Measurements from ENCODE around the gene SPATA3.

The SPATA3 gene

GRCh38 chr2:230986520-230987136 is 9.3 kb upstream of the SPATA3 start:
- Histone ChIP-seq H3K4me1 (ENCODE audit: insufficient read depth, low read length) (no peaks in the 10 kb centered on the region), H3K4me3 (ENCODE audit: low read length) (peak overlapping the region; percentile 64), H3K9ac (ENCODE audit: low read depth, low read length) (peak overlapping the region; percentile 14; the same call in 1 of the 2 replicates), H3K9me3 (ENCODE audit: insufficient read depth, low read depth, low read length) (no peaks in the 10 kb centered on the region), H3K27me3 (ENCODE audit: insufficient read depth, low read length) (peaks cover 6% of the 10 kb centered on the region), H3K36me3 (ENCODE audit: insufficient read depth, low read depth, low read length) (no peaks in the 10 kb centered on the region), H3K27ac (ENCODE audit: low read length) (no peak overlapping the region)

DNA sequence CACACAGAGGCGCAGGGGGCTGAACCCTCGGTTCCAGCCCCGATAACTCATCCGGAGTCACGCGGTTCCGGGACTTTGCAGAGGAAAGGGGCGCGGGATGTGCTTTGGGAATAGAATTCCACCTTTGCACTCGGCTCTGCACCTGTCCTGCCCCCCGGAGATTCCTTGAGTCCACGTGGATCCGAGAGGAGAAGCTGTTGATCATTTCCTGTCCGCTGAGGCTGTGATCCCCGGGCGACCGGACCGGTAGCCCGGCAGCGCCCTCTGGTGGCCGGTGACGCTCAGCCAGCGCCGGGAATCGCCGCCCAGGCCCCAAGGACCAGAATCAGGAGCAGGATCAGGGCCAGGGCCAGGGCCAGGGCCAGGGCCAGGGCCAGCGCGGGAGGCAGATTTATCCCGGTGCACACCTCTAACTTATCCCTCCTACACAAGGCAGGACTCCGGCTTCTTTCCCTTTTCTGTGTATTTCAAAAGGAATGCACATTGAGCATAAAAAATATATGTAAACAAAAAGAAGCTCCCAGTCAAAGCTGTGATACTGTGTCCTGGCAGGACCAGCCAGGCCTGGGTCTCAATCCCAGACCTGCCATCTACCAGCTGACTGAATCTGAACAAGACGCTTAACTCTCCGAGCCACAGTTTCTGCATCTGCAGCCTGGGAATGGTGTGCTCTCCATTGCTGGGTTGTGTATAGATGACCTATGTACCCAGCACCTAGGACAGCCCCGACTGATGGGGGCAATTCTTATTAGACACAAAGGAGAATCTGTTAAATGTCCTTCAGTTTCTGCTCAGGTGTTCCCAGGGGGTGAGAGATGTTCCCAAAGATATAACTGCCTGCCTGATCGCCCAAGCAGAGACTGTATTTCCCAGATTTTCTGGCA is 8.5 kb upstream of the SPATA3 start:
- peaks cover 6% of the 10 kb centered on the region for H3K27me3 ChIP-seq (ENCODE audit: insufficient read depth, low read length)
- H3K27ac ChIP-seq (ENCODE audit: low read length), result no peak overlapping the region
- H3K4me1 ChIP-seq (ENCODE audit: insufficient read depth, low read length), result no peaks in the 10 kb centered on the region
- no peaks in the 10 kb centered on the region for H3K36me3 ChIP-seq (ENCODE audit: insufficient read depth, low read depth, low read length)
- H3K4me3 ChIP-seq (ENCODE audit: low read length), result peak overlapping the region; percentile 64
- H3K9me3 ChIP-seq (ENCODE audit: insufficient read depth, low read depth, low read length), result no peaks in the 10 kb centered on the region
- H3K9ac ChIP-seq (ENCODE audit: low read depth, low read length), result peak overlapping the region; percentile 14; the same call in 1 of the 2 replicates

DNA sequence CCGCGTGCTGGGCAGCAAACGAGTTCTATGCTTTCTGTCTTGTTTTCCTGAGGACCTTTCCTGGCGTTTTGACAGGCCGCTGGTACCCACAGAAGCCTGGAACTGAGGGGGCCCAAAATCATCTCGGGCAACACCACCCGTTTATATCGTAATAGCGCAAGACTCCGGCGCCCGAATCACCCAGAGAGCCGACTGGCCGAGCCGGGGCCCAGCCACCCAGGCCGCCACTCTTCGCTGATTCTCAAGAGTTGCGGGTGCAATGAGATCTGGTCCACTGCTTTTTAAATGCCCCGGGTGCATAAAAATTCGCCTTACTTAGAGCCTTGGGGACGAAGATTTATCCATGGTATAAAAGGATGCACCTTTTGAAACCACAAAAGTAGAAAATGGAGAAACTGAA is 6.2 kb upstream of the SPATA3 start:
- H3K4me3 ChIP-seq (ENCODE audit: low read length), result no peak overlapping the region
- no peaks in the 10 kb centered on the region for H3K4me1 ChIP-seq (ENCODE audit: insufficient read depth, low read length)

GRCh38 chr2:230990131-230990898 is 5.6 kb upstream of the SPATA3 start:
- Histone ChIP-seq H3K9me3 (ENCODE audit: insufficient read depth, low read depth, low read length) (no peaks in the 10 kb centered on the region), H3K36me3 (ENCODE audit: insufficient read depth, low read depth, low read length) (no peaks in the 10 kb centered on the region), H3K4me3 (ENCODE audit: low read length) (no peak overlapping the region), H3K4me1 (ENCODE audit: insufficient read depth, low read length) (no peaks in the 10 kb centered on the region), H3K9ac (ENCODE audit: low read depth, low read length) (no peak overlapping the region), H3K27ac (ENCODE audit: low read length) (no peak overlapping the region), H3K27me3 (ENCODE audit: insufficient read depth, low read length) (peaks cover 6% of the 10 kb centered on the region)

More for the DNA sequence above, 6.2 kb upstream of the SPATA3 start:
- no peak overlapping the region for H3K9ac ChIP-seq (ENCODE audit: low read depth, low read length)
- H3K27me3 ChIP-seq (ENCODE audit: insufficient read depth, low read length), result peaks cover 6% of the 10 kb centered on the region
- no peaks in the 10 kb centered on the region for H3K9me3 ChIP-seq (ENCODE audit: insufficient read depth, low read depth, low read length)
- no peaks in the 10 kb centered on the region for H3K36me3 ChIP-seq (ENCODE audit: insufficient read depth, low read depth, low read length)
- H3K27ac ChIP-seq (ENCODE audit: low read length), result no peak overlapping the region

GRCh38 chr2:230990899-230991150 is 5.1 kb upstream of the SPATA3 start:
- no peaks in the 10 kb centered on the region for H3K36me3 ChIP-seq (ENCODE audit: insufficient read depth, low read depth, low read length)
- H3K4me3 ChIP-seq (ENCODE audit: low read length), result no peak overlapping the region
- H3K27me3 ChIP-seq (ENCODE audit: insufficient read depth, low read length), result peaks cover 6% of the 10 kb centered on the region
- H3K9me3 ChIP-seq (ENCODE audit: insufficient read depth, low read depth, low read length), result no peaks in the 10 kb centered on the region
- H3K27ac ChIP-seq (ENCODE audit: low read length), result no peak overlapping the region
- H3K4me1 ChIP-seq (ENCODE audit: insufficient read depth, low read length), result no peaks in the 10 kb centered on the region
- H3K9ac ChIP-seq (ENCODE audit: low read depth, low read length), result no peak overlapping the region

GRCh38 chr2:230991598-230991997 is 4.3 kb upstream of the SPATA3 start:
- H3K4me1 ChIP-seq (ENCODE audit: insufficient read depth, low read length), result no peaks in the 10 kb centered on the region
- H3K27ac ChIP-seq (ENCODE audit: low read length), result no peak overlapping the region
- H3K36me3 ChIP-seq (ENCODE audit: insufficient read depth, low read depth, low read length), result no peaks in the 10 kb centered on the region
- no peak overlapping the region for H3K9ac ChIP-seq (ENCODE audit: low read depth, low read length)
- no peak overlapping the region for H3K4me3 ChIP-seq (ENCODE audit: low read length)
- no peaks in the 10 kb centered on the region for H3K9me3 ChIP-seq (ENCODE audit: insufficient read depth, low read depth, low read length)
- H3K27me3 ChIP-seq (ENCODE audit: insufficient read depth, low read length), result peaks cover 5% of the 10 kb centered on the region

DNA sequence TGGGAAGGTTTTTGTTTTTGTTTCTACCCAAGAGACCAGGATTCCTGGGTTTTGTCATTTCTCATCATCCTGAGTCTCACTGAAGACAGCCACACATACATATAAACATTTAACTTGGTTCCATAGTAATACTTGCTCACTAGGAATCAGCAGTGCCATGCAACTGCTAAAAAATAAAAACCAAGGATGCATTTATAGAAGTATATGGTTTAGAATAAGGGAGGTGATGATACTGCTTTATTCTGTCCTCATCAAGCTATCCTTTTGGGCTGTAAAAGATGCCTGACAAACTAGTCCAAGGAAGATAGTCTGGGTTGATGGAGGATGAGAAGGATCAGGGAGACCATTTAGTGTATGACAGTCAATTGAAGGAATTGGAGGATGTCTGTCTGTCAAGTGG is 740 bp downstream of the SPATA3 start:
- H3K9me3 ChIP-seq (ENCODE audit: insufficient read depth, low read depth, low read length), result no peaks in the 10 kb centered on the region
- H3K27ac ChIP-seq (ENCODE audit: low read length), result no peak overlapping the region
- H3K36me3 ChIP-seq (ENCODE audit: insufficient read depth, low read depth, low read length), result no peaks in the 10 kb centered on the region
- no peak overlapping the region for H3K4me3 ChIP-seq (ENCODE audit: low read length)
- peaks cover 22% of the 10 kb centered on the region for H3K27me3 ChIP-seq (ENCODE audit: insufficient read depth, low read length)
- no peaks in the 10 kb centered on the region for H3K4me1 ChIP-seq (ENCODE audit: insufficient read depth, low read length)
- no peak overlapping the region for H3K9ac ChIP-seq (ENCODE audit: low read depth, low read length)

DNA sequence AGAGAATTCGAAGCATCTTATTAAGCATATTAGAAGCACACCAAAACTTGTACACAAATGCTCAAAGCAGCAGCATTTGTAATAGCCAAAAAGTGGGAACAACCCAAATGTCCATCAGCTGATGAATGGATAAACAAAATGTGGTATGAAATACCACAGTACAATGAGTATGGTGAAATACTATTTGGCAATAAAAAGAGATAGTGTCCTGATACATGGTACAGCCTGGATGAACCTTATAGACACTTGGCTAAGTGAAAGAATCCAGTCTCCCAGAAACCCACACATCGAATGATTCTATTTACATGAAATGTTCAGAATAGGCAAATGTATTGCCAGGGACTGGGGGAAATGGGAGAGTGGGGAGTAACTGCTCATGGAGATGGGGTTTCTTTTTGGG is 3.0 kb downstream of the SPATA3 start:
- H3K27ac ChIP-seq (ENCODE audit: low read length), result no peak overlapping the region
- H3K27me3 ChIP-seq (ENCODE audit: insufficient read depth, low read length), result peaks cover 27% of the 10 kb centered on the region
- no peaks in the 10 kb centered on the region for H3K36me3 ChIP-seq (ENCODE audit: insufficient read depth, low read depth, low read length)
- no peak overlapping the region for H3K4me3 ChIP-seq (ENCODE audit: low read length)
- H3K9me3 ChIP-seq (ENCODE audit: insufficient read depth, low read depth, low read length), result no peaks in the 10 kb centered on the region
- H3K4me1 ChIP-seq (ENCODE audit: insufficient read depth, low read length), result no peaks in the 10 kb centered on the region
- H3K9ac ChIP-seq (ENCODE audit: low read depth, low read length), result no peak overlapping the region

GRCh38 chr2:230999477-230999876 is 3.6 kb downstream of the SPATA3 start:
- Histone ChIP-seq H3K27ac (ENCODE audit: low read length) (no peak overlapping the region), H3K9ac (ENCODE audit: low read depth, low read length) (no peak overlapping the region), H3K4me1 (ENCODE audit: insufficient read depth, low read length) (no peaks in the 10 kb centered on the region), H3K36me3 (ENCODE audit: insufficient read depth, low read depth, low read length) (no peaks in the 10 kb centered on the region), H3K9me3 (ENCODE audit: insufficient read depth, low read depth, low read length) (no peaks in the 10 kb centered on the region), H3K27me3 (ENCODE audit: insufficient read depth, low read length) (peaks cover 27% of the 10 kb centered on the region), H3K4me3 (ENCODE audit: low read length) (no peak overlapping the region)

DNA sequence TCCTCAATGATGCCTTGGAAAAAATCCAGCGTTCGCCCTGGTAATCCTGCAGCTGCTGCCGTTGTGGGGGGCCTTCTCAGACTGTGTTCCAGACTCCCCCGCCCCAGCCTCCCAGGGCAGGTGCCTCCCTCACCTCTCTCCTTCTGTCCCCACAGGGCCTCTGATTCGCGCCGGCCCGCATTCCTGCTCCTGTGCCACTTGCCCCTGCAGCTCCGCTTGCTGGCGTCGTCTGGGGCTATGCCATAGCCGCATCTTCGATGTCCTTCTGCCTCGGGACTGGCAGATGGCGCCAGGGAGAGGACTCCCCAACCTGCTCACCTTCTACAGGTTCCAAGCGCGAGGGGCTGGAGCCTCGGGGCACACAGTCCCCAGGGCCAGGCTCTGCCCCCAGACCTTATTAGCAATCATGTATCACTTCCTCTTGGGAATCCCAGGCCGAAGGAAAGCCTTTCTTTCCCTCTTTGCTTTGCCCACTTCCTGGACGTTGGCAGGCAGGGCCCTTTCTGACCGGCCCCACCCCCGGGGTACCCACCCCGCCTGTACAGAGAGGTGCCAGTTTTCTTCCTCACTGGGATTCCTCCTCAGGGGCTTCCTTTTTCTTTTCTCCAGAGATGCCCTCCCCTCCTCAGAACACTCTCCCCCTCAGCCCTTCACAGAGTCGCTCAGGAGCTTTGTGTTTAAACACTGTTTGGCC is 4.4 kb downstream of the SPATA3 start:
- H3K27me3 ChIP-seq (ENCODE audit: insufficient read depth, low read length), result peaks cover 27% of the 10 kb centered on the region
- H3K36me3 ChIP-seq (ENCODE audit: insufficient read depth, low read depth, low read length), result no peaks in the 10 kb centered on the region
- no peaks in the 10 kb centered on the region for H3K9me3 ChIP-seq (ENCODE audit: insufficient read depth, low read depth, low read length)
- no peak overlapping the region for H3K9ac ChIP-seq (ENCODE audit: low read depth, low read length)
- no peak overlapping the region for H3K4me3 ChIP-seq (ENCODE audit: low read length)
- H3K4me1 ChIP-seq (ENCODE audit: insufficient read depth, low read length), result no peaks in the 10 kb centered on the region
- no peak overlapping the region for H3K27ac ChIP-seq (ENCODE audit: low read length)

GRCh38 chr2:231001036-231001435 is 5.1 kb downstream of the SPATA3 start:
- Histone ChIP-seq H3K27ac (ENCODE audit: low read length) (no peak overlapping the region), H3K9ac (ENCODE audit: low read depth, low read length) (no peak overlapping the region), H3K27me3 (ENCODE audit: insufficient read depth, low read length) (peaks cover 27% of the 10 kb centered on the region), H3K4me1 (ENCODE audit: insufficient read depth, low read length) (no peaks in the 10 kb centered on the region), H3K9me3 (ENCODE audit: insufficient read depth, low read depth, low read length) (no peaks in the 10 kb centered on the region), H3K4me3 (ENCODE audit: low read length) (no peak overlapping the region), H3K36me3 (ENCODE audit: insufficient read depth, low read depth, low read length) (no peaks in the 10 kb centered on the region)

All from iPS-20b (cell line).